WERI-Rb-1 (cell line): ENCODE data around the gene LEMD1.

ENCODE experiments used
- DNase-seq: peaks from one replicate; pipeline ENCODE4 v3.0.0-alpha.2; 2020
- H3K27ac ChIP-seq: fragments of 250-450 bp; sonication (Bioruptor Pico); 2 replicates; pipeline ENCODE4 v1.5.1; 2020; ENCODE audit warnings: mild to moderate bottlenecking, moderate library complexity
- H3K27me3 ChIP-seq: fragments of 250-450 bp; sonication (Bioruptor Pico); 2 replicates; pipeline ENCODE4 v1.5.1; 2021; ENCODE audit warnings: mild to moderate bottlenecking, low read depth, moderate library complexity; ENCODE audit not compliant: insufficient read depth, severe bottlenecking
- H3K36me3 ChIP-seq: fragments of 250-450 bp; sonication (Bioruptor Pico); 2 replicates; pipeline ENCODE4 v1.5.1; 2020; ENCODE audit warnings: mild to moderate bottlenecking, moderate library complexity
- H3K4me3 ChIP-seq: 2 replicates; pipeline ENCODE4 v1.5.1; 2011; ENCODE audit warnings: low read depth, mild to moderate bottlenecking, control low read depth, low read length
- H3K9me3 ChIP-seq: fragments of 250-450 bp; sonication (Bioruptor Pico); 2 replicates; pipeline ENCODE4 v1.5.1; 2021; ENCODE audit warnings: mild to moderate bottlenecking, moderate library complexity; ENCODE audit not compliant: severe bottlenecking
- CTCF ChIP-seq: IDR thresholded peaks from 2 replicates; pipeline ENCODE4 v1.5.1; 2011; ENCODE audit warnings: low read depth, mild to moderate bottlenecking, control low read depth, inconsistent platforms, low read length

The LEMD1 gene

GRCh38 chr1:205449750-205450443 lies 28.0 kb upstream of the LEMD1 start:
- Histone ChIP-seq H3K36me3 (no peaks in the 10 kb centered on the region), H3K27me3 (peaks cover 23% of the 10 kb centered on the region), H3K9me3 (no peaks in the 10 kb centered on the region), H3K4me3 (no peak overlapping the region), H3K27ac (peak overlapping the region; percentile 23)
- DNase-seq = peak; percentile 87
- TF ChIP-seq CTCF = no peak

GRCh38 chr1:205449254-205449749 lies 27.4 kb upstream of the LEMD1 start:
- no peak for DNase-seq
- Histone ChIP-seq H3K4me3 (no peak overlapping the region), H3K36me3 (no peaks in the 10 kb centered on the region), H3K27me3 (peaks cover 17% of the 10 kb centered on the region), H3K9me3 (no peaks in the 10 kb centered on the region), H3K27ac (peak overlapping the region; percentile 23)
- TF ChIP-seq CTCF = no peak

- H3K27me3 ChIP-seq = peaks cover 14% of the 10 kb centered on the region
- peak overlapping the region; percentile 53 for H3K27ac ChIP-seq
- H3K36me3 ChIP-seq = no peaks in the 10 kb centered on the region
- no peak overlapping the region for H3K4me3 ChIP-seq
- no peak for DNase-seq
- no peaks in the 10 kb centered on the region for H3K9me3 ChIP-seq
- TF ChIP-seq CTCF = no peak
Measured at GRCh38 chr1:205448540-205449253, 26.8 kb upstream of the LEMD1 start.

- DNase-seq = peak; percentile 94
- Histone ChIP-seq H3K36me3 (no peaks in the 10 kb centered on the region), H3K27ac (peak overlapping the region; percentile 53), H3K9me3 (no peaks in the 10 kb centered on the region), H3K27me3 (peaks cover 9% of the 10 kb centered on the region), H3K4me3 (no peak overlapping the region)
- 0 out of 2 replicates have a peak, but pooled peaks have one; percentile 5 for TF ChIP-seq CTCF
Measured at GRCh38 chr1:205447457-205448341, 25.8 kb upstream of the LEMD1 start.

GRCh38 chr1:205446828-205447227 lies 25.0 kb upstream of the LEMD1 start:
- peak overlapping the region; percentile 3; the same call in 1 of the 2 replicates for H3K27ac ChIP-seq
- TF ChIP-seq CTCF = no peak
- H3K4me3 ChIP-seq = no peak overlapping the region
- no peaks in the 10 kb centered on the region for H3K36me3 ChIP-seq
- H3K9me3 ChIP-seq = no peaks in the 10 kb centered on the region
- H3K27me3 ChIP-seq = peaks cover 2% of the 10 kb centered on the region
- DNase-seq = peak; percentile 71
